ENCODE measurements around the gene GABRA6.

Gene GABRA6

GRCh38 chr5:161703528-161703927, 18.0 kb downstream of the GABRA6 start:
- no peak overlapping the region for H3K4me3 ChIP-seq (ENCODE audit: control insufficient read depth, low read depth, low read length)
- no peak for TF ChIP-seq CTCF (IDR thresholded peaks at IDR 0.05; ENCODE audit: control insufficient read depth, insufficient read depth, low read depth, low read length, missing control alignments)
- DNase-seq (ENCODE audit: low read depth), result no peak

- no peak for DNase-seq (ENCODE audit: low read depth)
- no peak for TF ChIP-seq CTCF (IDR thresholded peaks at IDR 0.05; ENCODE audit: control insufficient read depth, insufficient read depth, low read depth, low read length, missing control alignments)
These were observed 21.9 kb downstream of the GABRA6 start for GRCh38 chr5:161707382-161707781.

DNA sequence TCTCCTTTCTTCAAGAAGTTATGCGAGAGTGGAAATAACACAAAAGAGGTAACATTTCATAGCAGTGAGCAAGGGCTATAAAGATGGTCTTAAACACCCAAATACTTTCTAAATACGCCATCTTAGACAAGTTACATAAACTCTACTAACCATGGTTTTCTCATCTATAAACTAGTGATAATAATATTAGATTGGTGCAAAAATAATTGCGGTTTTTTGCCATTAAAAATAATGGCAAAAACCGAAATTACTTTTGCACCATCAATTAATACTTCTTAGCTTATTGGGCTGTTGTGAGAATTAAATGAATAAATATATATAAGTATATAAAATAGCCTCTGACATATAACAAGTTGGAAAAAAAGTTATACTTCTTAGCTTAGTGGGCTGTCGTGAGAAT, 23.7 kb downstream of the GABRA6 start:
- no peak for TF ChIP-seq CTCF (IDR thresholded peaks at IDR 0.05; ENCODE audit: control insufficient read depth, insufficient read depth, low read depth, low read length, missing control alignments)
- H3K4me3 ChIP-seq (ENCODE audit: control insufficient read depth, low read depth, low read length), result no peak overlapping the region
- DNase-seq (ENCODE audit: low read depth), result no peak

More at GRCh38 chr5:161707382-161707781, 21.9 kb downstream of the GABRA6 start:
- H3K4me3 ChIP-seq (ENCODE audit: control insufficient read depth, low read depth, low read length), result no peak overlapping the region

DNA sequence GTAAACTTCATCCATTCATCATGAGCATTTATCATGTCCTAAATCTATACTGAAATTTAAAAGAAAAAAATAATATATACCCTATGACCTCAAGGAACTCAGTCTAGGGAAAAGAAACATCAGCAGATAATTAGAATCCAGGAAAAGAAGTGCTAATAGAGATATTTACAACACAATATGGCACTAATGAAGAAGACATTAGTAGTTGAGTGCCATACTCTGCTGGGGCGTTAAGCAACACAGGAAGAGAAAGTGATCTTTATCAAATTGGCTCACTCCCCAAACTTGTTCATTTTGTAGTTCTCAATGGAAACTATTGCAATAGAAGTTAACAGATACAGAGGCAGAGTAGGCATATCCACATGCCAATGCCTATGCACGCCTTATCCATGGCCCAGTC, 27.5 kb downstream of the GABRA6 start:
- H3K4me3 ChIP-seq (ENCODE audit: control insufficient read depth, low read depth, low read length), result no peak overlapping the region
- no peak for TF ChIP-seq CTCF (IDR thresholded peaks at IDR 0.05; ENCODE audit: control insufficient read depth, insufficient read depth, low read depth, low read length, missing control alignments)
- no peak for DNase-seq (ENCODE audit: low read depth)

GRCh38 chr5:161719157-161719556, 33.6 kb downstream of the GABRA6 start:
- DNase-seq (ENCODE audit: low read depth), result no peak
- H3K4me3 ChIP-seq (ENCODE audit: control insufficient read depth, low read depth, low read length), result no peak overlapping the region
- TF ChIP-seq CTCF (IDR thresholded peaks at IDR 0.05; ENCODE audit: control insufficient read depth, insufficient read depth, low read depth, low read length, missing control alignments), result no peak

- TF ChIP-seq CTCF (IDR thresholded peaks at IDR 0.05; ENCODE audit: control insufficient read depth, insufficient read depth, low read depth, low read length, missing control alignments), result no peak
- DNase-seq (ENCODE audit: low read depth), result no peak
- H3K4me3 ChIP-seq (ENCODE audit: control insufficient read depth, low read depth, low read length), result no peak overlapping the region
These were observed 34.9 kb downstream of the GABRA6 start for GRCh38 chr5:161720460-161720859.

GRCh38 chr5:161734741-161735140, 49.2 kb downstream of the GABRA6 start:
- no peak for TF ChIP-seq CTCF (IDR thresholded peaks at IDR 0.05; ENCODE audit: control insufficient read depth, insufficient read depth, low read depth, low read length, missing control alignments)
- DNase-seq (ENCODE audit: low read depth), result no peak
- H3K4me3 ChIP-seq (ENCODE audit: control insufficient read depth, low read depth, low read length), result no peak overlapping the region

Measured in AG09309 (cell line).